ENCODE measurements around the gene CHAD. TPM values are rescaled to one million over a fixed set of nuclear protein-coding genes. Genes with fewer than 3 reads are reported as not detected.
"Not testable (repeated sequence)": the region's sequence is repeated elsewhere in the genome, so short reads cannot be mapped to it uniquely, and the experiment has no call there.

CHAD gene
- polyA plus RNA-seq, 3 donors: 0.54 to 5.6 TPM; not detected in 1

DNA sequence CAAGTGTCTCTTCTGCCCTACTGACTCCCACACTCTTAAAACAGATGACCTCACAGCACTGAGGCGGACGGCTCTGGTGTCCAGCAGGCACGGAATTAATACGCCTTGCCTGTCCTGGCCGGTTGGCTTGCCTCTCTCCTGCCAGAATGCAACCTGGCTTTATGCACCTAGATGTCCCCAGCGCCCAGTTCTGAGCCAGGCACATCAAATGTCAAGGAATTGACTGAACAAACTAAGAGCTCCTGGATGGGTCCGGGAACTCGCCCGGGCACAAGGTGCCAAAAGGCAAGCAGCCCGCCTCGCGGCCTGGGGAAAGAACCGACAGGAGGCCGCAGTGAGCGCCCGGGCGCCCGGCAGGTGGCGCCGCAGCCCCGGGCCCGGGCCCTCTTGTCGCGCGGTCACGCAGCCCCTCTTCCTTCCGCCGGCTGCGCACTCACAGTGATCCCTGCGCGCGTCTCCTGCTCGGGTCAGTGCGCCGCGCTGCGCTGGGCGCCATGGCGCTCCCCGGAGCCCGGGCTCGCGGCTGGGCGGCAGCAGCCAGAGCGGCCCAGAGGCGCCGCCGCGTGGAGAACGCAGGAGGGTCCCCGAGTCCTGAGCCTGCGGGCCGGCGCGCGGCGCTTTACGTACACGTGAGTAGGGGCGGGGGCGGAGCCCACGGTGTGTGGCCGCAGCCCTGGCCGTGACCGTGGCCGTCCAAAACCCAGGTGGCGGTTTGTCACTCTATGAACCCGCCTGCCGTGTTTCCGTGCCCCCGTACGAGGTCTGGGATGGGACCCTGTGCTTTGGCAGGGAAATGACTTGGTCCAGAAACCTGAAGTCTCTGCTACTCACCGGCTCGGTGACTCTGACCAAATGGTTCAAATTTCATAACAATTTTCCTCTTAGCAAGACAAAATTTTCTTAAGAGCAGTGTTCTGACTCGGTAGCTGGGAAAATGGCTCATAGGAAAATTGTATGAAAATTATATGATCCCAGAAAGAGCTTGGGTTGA, 10.0 kb upstream of the CHAD start, which contains the start of gene RSAD1:
Gene RSAD1 (plus strand): TSS at position 470 of the 991 bp plus-strand sequence. CDS start 25 bp downstream, at position 495.
- H3K27ac ChIP-seq (ENCODE audit: low read depth, low read length): no peak within 1 kb of the TSS
- WGBS, 3 donors: 2 to 3% (median 2%) methylated on average over 59 to 75 of the region's 75 CpGs

DNA sequence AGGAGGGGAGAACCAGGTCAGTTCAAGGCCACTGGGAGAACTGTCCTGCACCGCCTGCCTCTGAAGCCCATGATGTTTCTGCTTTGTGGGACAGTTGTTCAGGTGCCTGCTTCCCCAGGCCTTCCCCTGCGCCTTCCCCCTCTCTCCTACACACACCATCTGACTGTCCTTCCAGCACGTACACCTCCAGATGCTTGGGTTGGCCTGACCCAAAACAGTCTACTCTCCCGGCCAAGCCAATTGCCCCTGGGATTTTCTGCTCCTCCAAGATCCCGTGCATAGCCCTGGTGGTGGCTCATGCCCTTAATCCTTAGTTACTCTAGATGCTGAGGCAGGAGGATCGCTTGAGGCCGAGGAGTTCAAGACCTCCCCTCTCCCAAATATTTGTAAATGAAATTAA, 9.3 kb upstream of the CHAD start:
- no peak overlapping the region for H3K27ac ChIP-seq (ENCODE audit: low read depth, low read length)
- 65 to 77% (median 70%) methylated on average over 7 of the region's 7 CpGs for WGBS, 3 donors

DNA sequence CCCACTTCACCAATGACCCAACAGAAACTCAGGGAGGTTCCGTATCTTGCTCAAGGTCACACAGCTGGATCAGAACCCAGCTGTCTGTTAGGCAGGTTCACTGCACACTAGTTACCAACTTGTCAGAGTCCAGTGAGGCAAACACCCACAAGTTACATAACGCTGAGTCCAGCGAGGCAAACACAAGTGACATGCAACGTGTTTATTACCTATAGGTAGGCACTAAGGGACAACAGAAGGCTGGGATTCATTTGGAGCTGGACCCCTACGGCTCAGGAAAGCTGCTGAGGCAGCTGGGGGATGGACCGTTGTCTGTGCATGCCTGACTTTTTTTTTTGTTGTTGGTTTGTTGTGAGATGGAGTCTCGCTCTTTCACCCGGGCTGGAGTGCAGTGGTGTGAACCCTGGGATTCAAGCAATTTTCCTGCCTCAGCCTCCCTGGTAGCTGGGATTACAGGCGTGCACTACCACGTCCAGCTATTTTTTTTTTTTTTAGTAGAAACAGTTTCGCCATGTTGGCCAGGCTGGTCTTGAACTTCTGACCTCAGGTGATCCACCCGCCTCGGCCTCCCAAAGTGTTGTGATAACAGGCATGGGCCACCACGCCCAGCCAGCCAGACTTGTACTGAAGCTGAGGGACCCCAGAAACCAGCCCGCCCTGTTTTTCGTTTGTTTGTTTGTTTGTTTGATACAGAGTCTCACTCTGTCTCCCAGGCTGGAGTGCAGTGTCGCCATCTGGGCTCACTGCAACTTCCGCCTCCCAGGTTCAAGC, 8.1 kb upstream of the CHAD start:
- 46 to 80% (median 78%) methylated on average over 18 of the region's 18 CpGs for WGBS, 3 donors

DNA sequence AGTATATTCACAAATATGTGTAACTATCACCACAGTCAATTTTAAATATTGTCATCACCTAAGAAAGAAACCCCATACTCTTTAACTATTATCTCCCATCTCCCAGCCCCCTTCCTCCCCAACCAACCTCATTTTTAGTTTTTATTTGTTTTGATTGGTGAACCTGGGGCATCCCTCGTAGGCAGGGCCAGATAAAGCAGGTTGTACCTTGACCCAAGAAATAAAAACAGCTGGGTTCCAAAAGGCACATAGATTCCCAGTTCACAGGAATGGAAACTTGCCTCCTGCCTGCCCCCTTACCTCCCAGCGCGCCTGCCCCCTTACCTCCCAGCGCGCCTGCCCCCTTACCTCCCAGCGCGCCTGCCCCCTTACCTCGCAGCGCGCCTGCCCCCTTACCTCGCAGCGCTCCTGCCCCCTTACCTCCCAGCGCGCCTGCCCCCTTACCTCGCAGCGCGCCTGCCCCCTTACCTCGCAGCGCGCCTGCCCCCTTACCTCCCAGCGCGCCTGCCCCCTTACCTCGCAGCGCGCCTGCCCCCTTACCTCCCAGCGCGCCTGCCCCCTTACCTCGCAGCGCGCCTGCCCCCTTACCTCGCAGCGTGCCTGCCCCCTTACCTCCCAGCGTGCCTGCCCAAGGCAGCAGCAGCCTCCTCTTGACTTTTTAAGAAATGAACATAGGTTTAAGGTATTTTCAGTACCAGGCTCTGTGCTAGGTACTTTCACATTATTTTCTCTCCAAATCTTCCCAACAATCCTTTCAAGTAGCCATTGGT, 7.3 kb upstream of the CHAD start:
- WGBS, 3 donors: 17 to 35% (median 17%) methylated on average over 18 to 26 of the region's 33 CpGs
- not testable (repeated sequence) for H3K27ac ChIP-seq (ENCODE audit: low read depth, low read length)

More for the DNA sequence above, 8.1 kb upstream of the CHAD start:
- no peak overlapping the region for H3K27ac ChIP-seq (ENCODE audit: low read depth, low read length)

DNA sequence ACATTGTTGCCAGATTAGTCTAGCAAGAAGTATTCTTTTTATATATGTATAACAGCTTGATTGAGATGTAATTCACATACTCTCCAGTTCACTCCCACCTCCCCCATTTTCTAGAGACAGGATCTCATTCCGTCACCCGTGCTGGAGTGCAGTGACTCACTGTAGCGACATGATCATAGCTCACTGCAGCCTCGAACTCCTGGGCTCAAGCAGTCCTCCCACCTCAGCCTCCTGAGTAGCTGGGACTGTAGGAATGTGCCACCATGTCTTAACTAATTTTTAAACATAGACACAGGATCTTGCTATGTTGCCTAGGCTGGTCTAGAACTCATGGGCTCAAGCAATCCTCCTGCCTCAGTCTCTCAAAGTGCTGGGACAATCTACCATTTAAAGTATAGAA, 6.7 kb upstream of the CHAD start:
- H3K27ac ChIP-seq (ENCODE audit: low read depth, low read length): no peak overlapping the region
- WGBS, 3 donors: 71 to 90% (median 87%) methylated on average over 4 of the region's 4 CpGs

DNA sequence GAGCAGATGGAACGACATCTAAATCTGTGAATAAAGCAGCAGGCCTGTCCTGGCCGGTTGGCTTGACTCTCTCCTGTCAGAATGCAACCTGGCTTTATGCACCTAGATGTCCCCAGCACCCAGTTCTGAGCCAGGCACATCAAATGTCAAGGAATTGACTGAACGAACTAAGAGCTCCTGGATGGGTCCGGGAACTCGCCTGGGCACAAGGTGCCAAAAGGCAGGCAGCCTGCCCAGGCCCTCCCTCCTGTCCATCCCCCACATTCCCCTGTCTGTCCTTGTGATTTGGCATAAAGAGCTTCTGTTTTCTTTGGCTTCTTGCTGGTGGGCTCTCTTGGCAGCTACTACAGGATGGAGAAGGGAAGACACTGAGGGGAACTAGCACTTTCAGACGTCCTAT, 5.8 kb upstream of the CHAD start:
- H3K27ac ChIP-seq (ENCODE audit: low read depth, low read length): no peak overlapping the region
- 44 to 89% (median 81%) methylated on average over 6 of the region's 6 CpGs for WGBS, 3 donors

DNA sequence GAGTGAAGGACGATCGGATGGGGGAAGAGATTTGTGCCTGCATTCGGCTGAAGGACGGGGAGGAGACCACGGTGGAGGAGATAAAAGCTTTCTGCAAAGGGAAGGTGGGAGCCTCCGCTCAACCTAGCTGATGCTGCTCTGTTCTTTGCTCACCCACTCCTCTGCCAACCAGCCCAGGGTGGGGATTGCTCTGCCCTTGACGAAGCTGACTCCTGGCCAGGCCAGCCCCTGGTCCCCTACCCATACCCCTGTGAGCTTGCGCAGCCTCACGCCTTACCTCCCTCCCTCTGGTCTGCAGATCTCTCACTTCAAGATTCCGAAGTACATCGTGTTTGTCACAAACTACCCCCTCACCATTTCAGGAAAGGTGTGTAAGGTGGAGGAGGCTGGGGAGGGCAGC, 5.2 kb upstream of the CHAD start:
- 79 to 94% (median 90%) methylated on average over 11 of the region's 11 CpGs for WGBS, 3 donors
- no peak overlapping the region for H3K27ac ChIP-seq (ENCODE audit: low read depth, low read length)

DNA sequence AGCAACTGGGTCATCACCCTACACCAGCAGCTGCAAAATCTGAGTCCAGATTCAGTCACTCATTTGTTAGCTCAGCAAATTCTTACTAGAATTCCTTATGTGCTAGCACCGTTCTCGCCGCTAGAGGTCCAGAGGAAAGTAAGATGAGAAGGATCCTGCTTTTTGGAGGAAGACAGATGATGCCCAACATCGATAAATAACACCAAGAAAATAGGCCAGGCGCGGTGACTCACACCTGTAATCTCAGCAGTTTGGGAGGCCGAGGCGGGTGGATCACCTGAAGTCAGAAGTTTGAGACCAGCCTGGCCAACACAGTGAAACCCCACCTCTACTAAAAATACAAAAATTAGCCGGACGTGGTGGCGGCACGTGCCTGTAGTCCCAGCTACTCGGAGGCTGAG, 4.1 kb upstream of the CHAD start:
- not testable (repeated sequence) for H3K27ac ChIP-seq (ENCODE audit: low read depth, low read length)
- WGBS, 3 donors: 87 to 90% (median 90%) methylated on average over 13 of the region's 13 CpGs

DNA sequence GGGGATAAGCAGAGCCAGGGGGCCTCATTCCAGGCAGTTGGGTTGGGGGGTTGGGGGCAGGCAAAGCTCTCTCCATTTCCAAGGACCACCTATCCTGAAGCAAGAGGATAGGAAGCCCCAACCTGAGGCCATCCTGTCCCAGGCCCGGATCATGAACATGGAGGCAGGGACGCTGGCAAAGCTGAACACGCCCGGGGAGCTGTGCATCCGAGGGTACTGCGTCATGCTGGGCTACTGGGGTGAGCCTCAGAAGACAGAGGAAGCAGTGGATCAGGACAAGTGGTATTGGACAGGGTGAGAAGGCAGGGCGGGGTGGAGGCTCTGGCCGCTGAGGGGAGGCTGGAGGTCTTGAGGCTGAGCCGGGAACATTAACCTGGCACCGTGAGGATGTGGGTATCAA, 3.6 kb upstream of the CHAD start:
- 95 to 97% (median 96%) methylated on average over 10 of the region's 10 CpGs for WGBS, 3 donors
- H3K27ac ChIP-seq (ENCODE audit: low read depth, low read length): no peak overlapping the region

DNA sequence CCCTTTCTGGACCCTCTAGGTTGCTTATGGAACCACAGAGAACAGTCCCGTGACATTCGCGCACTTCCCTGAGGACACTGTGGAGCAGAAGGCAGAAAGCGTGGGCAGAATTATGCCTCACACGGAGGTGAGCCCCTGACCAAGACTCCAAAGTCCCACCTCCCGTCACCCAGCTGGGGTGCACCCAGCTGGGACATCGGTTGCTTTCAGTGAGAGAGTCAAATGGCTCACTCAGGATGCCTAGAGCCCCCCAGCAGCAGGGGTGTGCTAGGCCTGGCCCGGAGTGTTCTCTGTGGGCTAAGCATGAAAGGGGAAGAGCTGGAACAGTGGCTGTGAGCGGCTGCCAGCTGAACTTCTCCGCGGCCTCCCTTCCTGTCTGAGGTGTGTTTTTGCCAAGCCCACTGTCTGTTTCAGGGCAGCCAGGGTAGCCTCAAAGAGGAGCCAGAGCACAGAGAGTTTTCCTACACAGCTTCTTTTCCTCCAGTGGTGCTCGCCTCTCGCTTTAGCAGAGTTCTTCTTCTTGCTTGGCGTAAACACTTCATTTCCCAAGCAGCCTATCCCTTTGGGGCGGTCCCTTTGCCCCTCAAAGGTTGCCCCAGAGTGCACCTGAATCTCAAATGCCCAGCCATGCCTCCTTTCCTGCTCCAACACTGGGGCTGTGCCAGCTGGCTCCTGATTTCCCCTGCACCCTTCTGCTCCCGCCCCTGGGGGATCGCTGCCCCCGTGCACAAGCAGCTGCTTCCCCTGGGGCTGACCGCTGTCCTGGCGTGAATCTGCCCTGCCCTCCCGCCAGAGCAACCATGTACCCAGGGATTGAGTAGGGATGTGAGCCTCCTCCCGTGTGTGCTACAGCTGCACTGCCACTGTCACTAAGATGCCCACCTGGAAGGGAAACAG, 2.6 kb upstream of the CHAD start:
- WGBS, 3 donors: 65 to 81% (median 71%) methylated on average over 22 of the region's 22 CpGs
- H3K27ac ChIP-seq (ENCODE audit: low read depth, low read length): no peak overlapping the region

DNA sequence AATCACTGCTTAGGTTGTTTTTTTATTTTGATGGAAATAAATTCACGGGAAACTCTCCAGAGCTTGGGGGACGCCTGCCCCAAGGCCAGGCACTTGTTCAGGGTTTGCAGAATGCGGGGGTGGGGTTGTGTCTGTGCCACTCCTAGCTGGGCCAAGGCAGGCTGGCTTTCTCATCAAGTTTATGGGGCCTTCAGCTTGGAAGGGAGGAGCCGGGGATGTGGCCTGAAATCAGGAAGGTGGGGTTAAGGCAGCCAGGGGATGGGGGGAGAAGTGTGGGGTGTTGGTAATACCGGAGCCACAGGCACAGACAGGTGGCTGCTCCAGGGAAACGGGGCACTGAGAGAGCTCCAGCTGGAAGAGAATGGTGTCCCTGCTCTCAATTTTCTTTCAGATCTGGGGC, 1.7 kb upstream of the CHAD start:
- no peak overlapping the region for H3K27ac ChIP-seq (ENCODE audit: low read depth, low read length)
- 55 to 94% (median 85%) methylated on average over 6 of the region's 6 CpGs for WGBS, 3 donors

DNA sequence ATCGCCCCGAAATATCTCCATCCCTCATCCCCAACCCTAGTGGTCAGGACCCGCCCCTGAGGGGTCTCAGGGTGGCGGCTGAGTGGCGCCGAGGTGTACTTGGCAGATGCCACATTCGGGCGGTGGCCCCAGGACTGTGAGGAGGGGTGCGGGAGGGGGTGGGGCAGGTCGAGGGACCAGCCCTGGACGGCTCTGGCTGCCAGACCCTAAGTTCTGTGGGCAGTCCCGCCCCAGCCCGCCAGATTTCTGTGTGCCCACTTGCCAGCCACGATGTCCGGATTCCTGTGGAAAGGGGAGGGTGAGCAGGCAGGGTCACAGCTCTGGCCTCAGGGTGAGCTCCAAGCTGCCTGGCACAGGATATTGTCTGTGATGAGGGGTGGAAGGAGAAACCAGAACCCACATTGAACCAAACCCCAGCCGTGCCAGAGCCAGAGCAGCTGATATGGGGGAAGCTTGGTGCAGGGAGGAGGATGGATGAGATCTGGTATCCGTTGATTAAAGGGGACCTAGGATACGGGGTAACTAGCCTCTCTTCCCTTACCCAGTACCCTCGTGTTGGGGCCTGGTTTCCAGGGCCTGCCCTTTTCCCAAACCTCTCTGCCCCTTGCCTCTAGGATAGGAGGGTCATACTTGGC, 1.1 kb upstream of the CHAD start:
- WGBS, 3 donors: 67 to 82% (median 69%) methylated on average over 19 of the region's 19 CpGs
- no peak overlapping the region for H3K27ac ChIP-seq (ENCODE audit: low read depth, low read length)

DNA sequence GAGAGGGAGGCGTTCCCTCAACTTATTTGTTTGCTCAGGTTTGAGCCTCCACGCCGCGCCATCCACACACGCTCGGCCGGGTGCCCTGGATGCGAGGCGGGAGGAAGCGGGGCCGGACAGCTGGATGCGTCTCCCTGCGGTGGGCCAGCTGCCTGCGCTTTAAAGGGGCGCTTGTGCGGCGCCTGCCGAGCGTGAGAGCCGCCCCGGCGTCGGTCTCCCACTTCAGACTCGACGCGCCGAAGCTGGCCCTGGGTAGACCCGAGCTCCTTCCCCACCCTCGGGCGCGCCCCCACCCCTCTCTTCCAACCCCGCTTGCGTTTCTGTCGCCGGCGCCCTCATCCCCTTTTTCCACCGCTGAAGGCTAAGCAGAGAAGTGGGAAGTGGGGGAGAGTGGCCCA, 527 bp upstream of the CHAD start:
- 5 to 23% (median 6%) methylated on average over 31 to 37 of the region's 37 CpGs for WGBS, 3 donors
- no peak overlapping the region for H3K27ac ChIP-seq (ENCODE audit: low read depth, low read length)

DNA sequence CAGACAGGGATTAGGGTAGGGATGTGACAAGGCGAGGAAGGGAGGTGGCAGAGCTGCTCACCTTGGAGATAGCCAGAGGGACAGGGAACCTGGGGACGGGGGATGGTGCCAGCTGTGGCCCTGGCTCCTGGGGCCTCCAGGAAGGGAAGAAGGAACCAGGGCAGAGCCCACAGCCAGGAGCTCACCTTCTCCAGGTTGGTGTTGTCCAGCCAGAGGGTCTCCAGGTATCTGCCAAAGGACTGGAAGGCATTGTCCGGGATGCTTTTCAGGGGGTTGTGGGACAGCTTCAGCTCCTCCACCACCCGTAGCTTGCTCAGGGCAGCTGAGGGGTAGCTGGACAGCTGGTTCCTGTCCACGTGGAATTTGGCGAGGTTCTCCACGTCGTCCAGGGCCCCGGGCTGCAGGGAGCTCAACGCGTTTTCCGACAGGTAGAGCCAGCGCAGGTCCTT, 801 bp downstream of the CHAD start:
- H3K27ac ChIP-seq (ENCODE audit: low read depth, low read length): no peak overlapping the region
- 66 to 86% (median 66%) methylated on average over 12 to 13 of the region's 13 CpGs for WGBS, 3 donors

DNA sequence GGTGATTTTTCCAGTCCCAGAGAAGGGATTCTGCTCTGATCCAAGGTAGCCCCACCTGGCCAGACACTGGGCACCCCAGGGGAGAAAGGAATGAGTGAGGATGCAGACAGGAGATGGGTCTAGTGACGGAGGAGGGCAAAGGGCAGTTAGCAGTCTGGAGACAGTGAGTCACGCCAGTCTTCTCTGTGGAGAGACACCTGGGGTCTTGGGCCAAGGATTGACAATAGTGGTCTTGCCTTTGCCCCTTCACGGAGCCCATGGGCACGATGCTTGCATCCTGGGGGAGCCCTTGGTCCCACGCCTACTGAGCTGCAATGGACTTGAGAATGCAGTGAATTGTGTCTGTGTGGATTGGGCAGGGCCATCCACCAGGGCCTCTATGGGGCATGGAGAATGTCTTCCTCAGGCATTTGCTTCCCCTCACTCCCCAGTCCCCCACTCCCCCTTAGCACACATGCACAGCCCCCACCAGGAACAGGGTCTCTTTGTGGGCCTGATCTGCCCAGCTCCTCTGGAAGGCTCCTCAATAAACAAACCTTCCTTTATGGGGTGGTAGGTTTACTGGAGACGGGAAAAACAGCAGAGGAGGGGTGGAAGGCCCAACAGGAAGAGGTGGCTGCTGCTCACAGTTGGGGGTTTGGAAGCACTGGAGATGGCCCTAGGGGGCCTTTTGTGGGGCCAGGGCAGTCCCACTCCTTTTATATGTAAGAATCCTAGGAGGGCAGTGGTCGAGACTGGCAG, 1.4 kb downstream of the CHAD start:
- no peak overlapping the region for H3K27ac ChIP-seq (ENCODE audit: low read depth, low read length)
- WGBS, 3 donors: 82 to 91% (median 87%) methylated on average over 7 of the region's 7 CpGs

DNA sequence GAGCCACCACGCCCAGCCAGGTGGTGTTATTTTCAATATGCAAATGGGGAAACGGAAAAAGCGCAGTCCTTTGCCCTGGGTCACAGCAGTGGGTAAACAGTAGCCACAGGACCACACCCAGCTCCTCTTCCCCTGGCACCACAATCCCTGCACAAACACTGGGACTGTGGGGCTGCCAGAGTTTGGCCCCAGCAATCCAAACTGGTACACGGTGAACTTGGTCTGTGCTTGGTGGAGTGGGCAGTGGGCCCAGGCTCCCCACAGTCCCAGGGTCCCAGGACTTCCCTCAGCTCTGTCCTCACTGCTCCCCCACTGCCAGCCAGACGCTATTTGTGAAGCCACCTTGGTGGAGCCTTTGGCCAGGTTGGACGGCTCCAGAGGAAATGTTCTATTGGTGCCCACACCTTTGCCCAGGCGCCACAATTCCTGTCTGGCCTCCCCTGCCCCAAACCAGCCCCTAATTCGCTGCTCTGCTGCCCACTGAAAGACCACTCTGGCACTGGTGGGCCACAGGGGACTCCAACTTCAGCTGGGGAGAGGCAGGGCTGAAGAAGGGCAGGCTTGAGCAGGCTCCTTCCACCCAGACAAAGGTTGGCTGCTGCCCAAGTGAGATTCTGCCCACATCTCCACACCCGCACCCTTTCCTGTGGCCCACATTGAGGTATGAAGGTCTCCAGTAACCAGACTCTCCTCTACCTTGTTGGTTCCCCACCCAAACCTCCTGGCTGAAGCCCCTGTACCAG, 2.1 kb downstream of the CHAD start:
- no peak overlapping the region for H3K27ac ChIP-seq (ENCODE audit: low read depth, low read length)
- WGBS, 3 donors: 80 to 87% (median 80%) methylated on average over 9 of the region's 9 CpGs

All from adipose tissue (tissue), 3 donors.